Transverse colon (tissue), 4 donors: ENCODE data around the gene HMG20B.
A peak's percentile ranks its signal among the peaks of the same experiment; 100 is the strongest.

Experiments used
- EP300 ChIP-seq: sonication (generic); formaldehyde crosslinking; IDR thresholded peaks from one replicate; pipeline ENCODE4 v1.6.1; 2017; ENCODE audit warnings: antibody characterized with exemption, low read depth
- POLR2A ChIP-seq: fragments of 450-650 bp; IDR thresholded peaks from one replicate; pipeline ENCODE4 v1.6.1; 2016; ENCODE audit warnings: antibody characterized with exemption, mild to moderate bottlenecking, moderate library complexity
- POLR2AphosphoS5 ChIP-seq, 3 donors: sonication (generic); formaldehyde crosslinking; IDR thresholded peaks; one replicate each; pipeline ENCODE4 v1.6.1; 2016; ENCODE audit warnings: antibody characterized with exemption in 3 of 3
- TF ChIP-seq, protein P1 (sequence below), 5 experiments: fragments of 200-600 bp in 3 of 5; fragments of 450-650 bp in 2 of 5; sonication (generic) in 3 of 5; IDR thresholded peaks; 1 replicate in 2 of 5; 2 replicates in 3 of 5; pipeline ENCODE4 v1.5.1; 2016 to 2017; ENCODE audit warnings: antibody characterized with exemption in 5 of 5, inconsistent platforms in 3 of 5, mild to moderate bottlenecking in 2 of 5, moderate library complexity in 1 of 5

DNA sequence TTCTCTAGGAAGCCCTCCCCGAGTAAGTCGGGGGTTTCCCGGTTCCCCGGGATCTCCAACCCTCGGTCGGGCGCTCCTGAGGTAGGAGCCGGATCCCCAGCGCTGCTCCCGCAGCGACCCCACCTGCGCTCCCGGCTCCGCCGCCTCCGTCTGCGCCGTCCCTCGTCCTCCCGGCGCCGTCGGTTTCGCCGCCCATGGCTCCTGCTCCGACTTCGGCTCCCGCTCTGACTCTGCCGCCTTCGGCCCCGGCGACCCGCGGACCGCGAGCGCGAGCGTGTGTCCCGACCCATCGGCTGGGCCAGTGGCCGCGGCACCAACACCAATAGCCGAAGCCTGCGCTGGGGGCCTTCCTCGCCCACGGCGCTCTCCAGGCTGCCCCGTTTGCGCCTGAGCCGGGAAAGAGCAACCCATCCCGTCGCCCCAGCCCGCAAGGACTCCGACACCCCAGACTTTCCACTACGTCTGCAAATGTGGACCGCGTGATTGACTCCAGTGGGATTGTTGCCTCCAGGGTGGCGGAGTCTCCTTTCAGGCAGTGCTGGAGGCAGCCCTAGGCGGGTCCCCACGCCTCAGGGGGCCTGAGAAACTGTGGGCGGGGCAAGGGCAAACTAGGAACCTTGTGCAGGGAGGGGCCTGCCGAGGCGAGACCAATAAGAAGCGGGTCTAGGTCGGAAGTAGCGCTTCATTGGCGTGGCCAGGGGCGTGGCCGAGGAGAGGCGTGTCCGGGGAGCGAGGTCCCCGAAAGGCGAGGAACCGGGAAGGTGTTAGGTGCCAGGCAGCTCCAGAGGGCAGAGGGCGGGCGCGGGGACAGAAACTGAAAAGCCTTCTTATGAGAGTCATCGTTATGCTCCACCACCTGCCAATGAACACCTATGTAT is 54.0 kb downstream of the HMG20B start, which contains the start of gene CACTIN:
- TF ChIP-seq EP300 = no peak
- TF ChIP-seq, protein P1, sequence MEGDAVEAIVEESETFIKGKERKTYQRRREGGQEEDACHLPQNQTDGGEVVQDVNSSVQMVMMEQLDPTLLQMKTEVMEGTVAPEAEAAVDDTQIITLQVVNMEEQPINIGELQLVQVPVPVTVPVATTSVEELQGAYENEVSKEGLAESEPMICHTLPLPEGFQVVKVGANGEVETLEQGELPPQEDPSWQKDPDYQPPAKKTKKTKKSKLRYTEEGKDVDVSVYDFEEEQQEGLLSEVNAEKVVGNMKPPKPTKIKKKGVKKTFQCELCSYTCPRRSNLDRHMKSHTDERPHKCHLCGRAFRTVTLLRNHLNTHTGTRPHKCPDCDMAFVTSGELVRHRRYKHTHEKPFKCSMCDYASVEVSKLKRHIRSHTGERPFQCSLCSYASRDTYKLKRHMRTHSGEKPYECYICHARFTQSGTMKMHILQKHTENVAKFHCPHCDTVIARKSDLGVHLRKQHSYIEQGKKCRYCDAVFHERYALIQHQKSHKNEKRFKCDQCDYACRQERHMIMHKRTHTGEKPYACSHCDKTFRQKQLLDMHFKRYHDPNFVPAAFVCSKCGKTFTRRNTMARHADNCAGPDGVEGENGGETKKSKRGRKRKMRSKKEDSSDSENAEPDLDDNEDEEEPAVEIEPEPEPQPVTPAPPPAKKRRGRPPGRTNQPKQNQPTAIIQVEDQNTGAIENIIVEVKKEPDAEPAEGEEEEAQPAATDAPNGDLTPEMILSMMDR (IDR thresholded peaks at IDR 0.05) = no peak
- TF ChIP-seq POLR2A = peak; percentile 79
- TF ChIP-seq POLR2AphosphoS5 (IDR thresholded peaks at IDR 0.05) = peak; percentile 84 to 92 (median 91)
